Stimulated activated CD4-positive, alpha-beta T cell treated with anti-CD3 and anti-CD28 coated beads, Interleukin-12 subunit alpha, Interleukin-12 subunit beta, amount 100 ng/mL, for 48 hours (primary cell): ENCODE measurements around the gene SLC6A7.

ENCODE experiments used
- DNase-seq, 3 donors: peaks; one replicate each; pipeline ENCODE4 v3.0.0-alpha.2; 2020; ENCODE audit warnings: low read depth in 2 of 3, low spot score in 1 of 3

Gene SLC6A7

GRCh38 chr5:150155258-150156026 lies 34.4 kb upstream of the SLC6A7 start, which contains the start of gene PDGFRB:
TSS of gene PDGFRB (minus strand) at chr5:150155845. CDS start at chr5:150137047, 18,798 bp downstream.
- no peak for DNase-seq

GRCh38 chr5:150156027-150156368 lies 33.9 kb upstream of the SLC6A7 start:
- no peak for DNase-seq

GRCh38 chr5:150156540-150156939 lies 33.3 kb upstream of the SLC6A7 start:
- no peak for DNase-seq

- no peak for DNase-seq
Measured at GRCh38 chr5:150157168-150157567, 32.7 kb upstream of the SLC6A7 start.

GRCh38 chr5:150158170-150158949 lies 31.5 kb upstream of the SLC6A7 start:
- DNase-seq: no peak

GRCh38 chr5:150159031-150159430 lies 30.8 kb upstream of the SLC6A7 start:
- DNase-seq: no peak

- no peak for DNase-seq
Measured at GRCh38 chr5:150159741-150160179, 30.1 kb upstream of the SLC6A7 start.

- DNase-seq: no peak
Measured at GRCh38 chr5:150160448-150161081, 29.3 kb upstream of the SLC6A7 start.

GRCh38 chr5:150161242-150162141 lies 28.4 kb upstream of the SLC6A7 start:
- peak; percentile 57 to 84 (median 67) for DNase-seq

- DNase-seq: no peak
Measured at GRCh38 chr5:150162142-150162513, 27.7 kb upstream of the SLC6A7 start.

GRCh38 chr5:150163035-150163434 lies 26.8 kb upstream of the SLC6A7 start:
- no peak for DNase-seq

- no peak for DNase-seq
Measured at GRCh38 chr5:150163547-150164059, 26.3 kb upstream of the SLC6A7 start.

GRCh38 chr5:150164211-150164980 lies 25.5 kb upstream of the SLC6A7 start:
- DNase-seq: no peak

- no peak for DNase-seq
Measured at GRCh38 chr5:150166037-150166649, 23.7 kb upstream of the SLC6A7 start.

- no peak for DNase-seq
Measured at GRCh38 chr5:150166650-150167511, 23.0 kb upstream of the SLC6A7 start, which contains the start of gene CDX1. TSS of gene CDX1 (plus strand) at chr5:150166778. CDS start at chr5:150166877, 99 bp downstream.

GRCh38 chr5:150167512-150167850 lies 22.4 kb upstream of the SLC6A7 start:
- no peak for DNase-seq

- DNase-seq: no peak
Measured at GRCh38 chr5:150167908-150168307, 22.0 kb upstream of the SLC6A7 start.

- no peak for DNase-seq
Measured at GRCh38 chr5:150168864-150169263, 21.0 kb upstream of the SLC6A7 start.

GRCh38 chr5:150172145-150172544 lies 17.7 kb upstream of the SLC6A7 start:
- no peak for DNase-seq
